MM.1S (cell line): ENCODE data around the gene STXBP6.

Experiments used
- CTCF ChIP-seq: fragments of 300-600 bp; sonication (generic); IDR thresholded peaks from 2 replicates; pipeline ENCODE4 v1.5.1; 2016; ENCODE audit warnings: antibody characterized with exemption, low read length, mixed read lengths
- EZH2 ChIP-seq: fragments of 300-600 bp; sonication (generic); optimal IDR thresholded peaks from 2 replicates; pipeline ENCODE3; 2017; ENCODE audit warnings: low read depth, mild to moderate bottlenecking, antibody characterized with exemption, low read length, mixed read lengths
- EZH2phosphoT487 ChIP-seq: fragments of 300-600 bp; sonication (generic); IDR thresholded peaks from 2 replicates; pipeline ENCODE4 v1.6.1; 2018; ENCODE audit warnings: antibody characterized with exemption, low read length

- TF ChIP-seq CTCF (no peak), EZH2phosphoT487 (no peak), EZH2 (no peak)
Measured at GRCh38 chr14:24976602-24977001, 73.3 kb downstream of the STXBP6 start.
